GM12873 (cell line): ENCODE data around the gene GATAD2B.

Experiments
- CTCF ChIP-seq: IDR thresholded peaks from 2 replicates; pipeline ENCODE4 v1.5.1; 2012; ENCODE audit warnings: low read depth, mild to moderate bottlenecking, moderate library complexity, low read length, control low read depth; ENCODE audit not compliant: insufficient read depth; ENCODE audit errors: missing control alignments

The GATAD2B gene

GRCh38 chr1:153773096-153773921 lies 149.5 kb downstream of the GATAD2B start:
- TF ChIP-seq CTCF = no peak

GRCh38 chr1:153771841-153772593 lies 150.8 kb downstream of the GATAD2B start:
- peak; percentile 53 for TF ChIP-seq CTCF

GRCh38 chr1:153771261-153771660 lies 151.5 kb downstream of the GATAD2B start:
- no peak for TF ChIP-seq CTCF

- TF ChIP-seq CTCF = no peak
These were observed 152.0 kb downstream of the GATAD2B start for GRCh38 chr1:153770797-153771196.

GRCh38 chr1:153769221-153769620 lies 153.6 kb downstream of the GATAD2B start:
- no peak for TF ChIP-seq CTCF

GRCh38 chr1:153768316-153769181 lies 154.2 kb downstream of the GATAD2B start:
- TF ChIP-seq CTCF = no peak
